ENCODE results near the gene ITIH1. TPM values are rescaled to one million over a fixed set of nuclear protein-coding genes. Genes with fewer than 3 reads are reported as not detected.

The ITIH1 gene
- total and polyA plus RNA-seq, 2 of the 4 experiments (the other 2 are of a cell fraction), result not detected

DNA sequence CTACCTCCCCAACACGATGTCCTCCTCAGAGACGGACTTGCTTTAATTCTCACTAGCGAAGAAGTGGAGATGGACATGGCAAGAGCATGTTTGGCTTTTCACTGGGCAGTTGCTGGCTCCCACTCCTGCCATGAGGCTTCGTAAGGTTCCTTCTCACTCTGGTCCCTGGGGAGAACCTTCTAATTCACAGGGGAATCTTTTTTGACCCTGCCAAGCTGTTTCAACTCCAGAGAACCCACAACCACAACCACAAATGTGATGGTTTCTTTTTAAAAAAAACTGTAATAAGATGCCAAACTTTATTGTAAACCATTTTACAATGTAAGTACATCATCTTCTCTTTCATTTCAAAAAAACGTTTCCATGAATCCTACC lies 59.1 kb downstream of the ITIH1 start:
- intact Hi-C loops (cut with micrococcal nuclease), result no loop called here
- Histone ChIP-seq H3K9me3 (ENCODE audit: control insufficient read depth, insufficient read depth, low read length) (no peaks in the 10 kb centered on the region), H3K4me3 (ENCODE audit: insufficient read depth, low read depth, low read length) (no peak overlapping the region), H2BK20ac (ENCODE audit: low read depth, low read length) (no peak overlapping the region), H3K27me3 (ENCODE audit: control insufficient read depth, insufficient read depth, low read length) (no peaks in the 10 kb centered on the region), H3K9ac (ENCODE audit: low read depth, low read length) (no peak overlapping the region), H3K14ac (replicated peaks; ENCODE audit: low read depth, low read length) (no peak overlapping the region), H4K5ac (ENCODE audit: low read depth, low read length) (no peak overlapping the region), H4K91ac (ENCODE audit: insufficient read depth, low read depth, low read length) (no peak overlapping the region), H3K23ac (ENCODE audit: low read depth, low read length) (no peak overlapping the region; the same call in 1 of the 2 replicates), H2BK5ac (ENCODE audit: low read depth, low read length, poor library complexity, severe bottlenecking) (no peak overlapping the region), H3K4me1 (ENCODE audit: control insufficient read depth, insufficient read depth, low read length) (peaks cover 16% of the 10 kb centered on the region), H4K20me1 (ENCODE audit: insufficient read depth, low read length) (no peaks in the 10 kb centered on the region; the same call in 1 of the 2 replicates), H4K8ac (ENCODE audit: low read depth in 2 of 2, low read length in 2 of 2) (no peak overlapping the region), H2AK5ac (ENCODE audit: low read depth, low read length) (no peak overlapping the region), H3K9me1 (ENCODE audit: insufficient read depth, low read length) (peaks cover 20% of the 10 kb centered on the region; the same call in 1 of the 2 replicates), H3K18ac (ENCODE audit: low read depth, low read length) (no peak overlapping the region), H2AFZ (replicated peaks; ENCODE audit: low read length, poor library complexity) (no peak overlapping the region), H3K79me1 (ENCODE audit: low read depth in 1 of 2, low read length in 2 of 2) (no peaks in the 10 kb centered on the region), H3K4me2 (ENCODE audit: low read depth, low read length) (no peak overlapping the region), H3K36me3 (ENCODE audit: control insufficient read depth, insufficient read depth, low read length) (peaks cover 8% of the 10 kb centered on the region; the same call in 1 of the 2 replicates), H2AK9ac (replicated peaks; ENCODE audit: low read depth, low read length, poor library complexity) (no peak overlapping the region), H3K4ac (ENCODE audit: low read depth, low read length) (no peak overlapping the region), H2BK120ac (ENCODE audit: low read depth, low read length) (no peak overlapping the region), H2BK15ac (ENCODE audit: low read depth, low read length) (no peak overlapping the region), H3K56ac (ENCODE audit: extremely low read depth, insufficient read depth, low read length) (no peak overlapping the region), H3K27ac (ENCODE audit: insufficient read depth, low read length) (no peak overlapping the region)
- dilution Hi-C loops (cut with HindIII; ENCODE audit: low sequenced_read_pairs, unreplicated experiment), result no loop called here
- ChIA-PET CTCF (no interaction called here), POLR2A (ENCODE audit: unreplicated experiment) (no interaction called here)
- in situ Hi-C loops (cut with MboI; ENCODE audit: low sequenced_read_pairs), result no loop called here
- no peak for ATAC-seq (ENCODE audit: low read depth)
- TF ChIP-seq RFX5 (IDR thresholded peaks at IDR 0.05; ENCODE audit: low read depth, low read length), result no peak
- TF ChIP-seq, protein P1, sequence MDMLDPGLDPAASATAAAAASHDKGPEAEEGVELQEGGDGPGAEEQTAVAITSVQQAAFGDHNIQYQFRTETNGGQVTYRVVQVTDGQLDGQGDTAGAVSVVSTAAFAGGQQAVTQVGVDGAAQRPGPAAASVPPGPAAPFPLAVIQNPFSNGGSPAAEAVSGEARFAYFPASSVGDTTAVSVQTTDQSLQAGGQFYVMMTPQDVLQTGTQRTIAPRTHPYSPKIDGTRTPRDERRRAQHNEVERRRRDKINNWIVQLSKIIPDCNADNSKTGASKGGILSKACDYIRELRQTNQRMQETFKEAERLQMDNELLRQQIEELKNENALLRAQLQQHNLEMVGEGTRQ (IDR thresholded peaks at IDR 0.05; ENCODE audit: low read depth, low read length), result no peak
- TF ChIP-seq MAFK (IDR thresholded peaks at IDR 0.05; ENCODE audit: low read depth, low read length), result no peak
- TF ChIP-seq, protein P2, sequence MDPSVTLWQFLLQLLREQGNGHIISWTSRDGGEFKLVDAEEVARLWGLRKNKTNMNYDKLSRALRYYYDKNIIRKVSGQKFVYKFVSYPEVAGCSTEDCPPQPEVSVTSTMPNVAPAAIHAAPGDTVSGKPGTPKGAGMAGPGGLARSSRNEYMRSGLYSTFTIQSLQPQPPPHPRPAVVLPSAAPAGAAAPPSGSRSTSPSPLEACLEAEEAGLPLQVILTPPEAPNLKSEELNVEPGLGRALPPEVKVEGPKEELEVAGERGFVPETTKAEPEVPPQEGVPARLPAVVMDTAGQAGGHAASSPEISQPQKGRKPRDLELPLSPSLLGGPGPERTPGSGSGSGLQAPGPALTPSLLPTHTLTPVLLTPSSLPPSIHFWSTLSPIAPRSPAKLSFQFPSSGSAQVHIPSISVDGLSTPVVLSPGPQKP (IDR thresholded peaks at IDR 0.05; ENCODE audit: borderline replicate concordance, low read depth, low read length), result no peak
- no peak for TF ChIP-seq RAD21 (IDR thresholded peaks at IDR 0.05; ENCODE audit: low read length)
- TF ChIP-seq CEBPB (IDR thresholded peaks at IDR 0.05; ENCODE audit: low read depth, low read length), result no peak
- no peak for TF ChIP-seq NFE2L2 (IDR thresholded peaks at IDR 0.05; ENCODE audit: low read depth, low read length)
- no peak for DNase-seq
- BruUV-seq (replicated peaks), result no TSS peak
- 93% methylated on average over 3 of the region's 5 CpGs; no CpG with 5 or more reads in 1 of the 2 experiments for WGBS, 2 experiments (ENCODE audit: extremely low coverage in 2 of 2, insufficient read length in 1 of 2)

Measured in IMR-90 (cell line).